ENCODE measurements around the gene CDKN2AIPNL.
"Not testable (repeated sequence)": the region's sequence is repeated elsewhere in the genome, so short reads cannot be mapped to it uniquely, and the experiment has no call there.

CDKN2AIPNL gene

GRCh38 chr5:134437847-134438581 is 26.3 kb upstream of the CDKN2AIPNL start:
- DNase-seq (no peak), ATAC-seq (no peak)

- DNase-seq (no peak), ATAC-seq (no peak)
Measured at GRCh38 chr5:134437340-134437846, 25.7 kb upstream of the CDKN2AIPNL start.

GRCh38 chr5:134436523-134437339 is 25.1 kb upstream of the CDKN2AIPNL start:
- DNase-seq (peak; percentile 69), ATAC-seq (peak; percentile 80)

GRCh38 chr5:134435560-134435959 is 23.9 kb upstream of the CDKN2AIPNL start:
- DNase-seq (peak; percentile 22), ATAC-seq (peak; percentile 52)

- no peak for DNase-seq
- ATAC-seq: no peak
Measured at GRCh38 chr5:134432677-134433359, 21.1 kb upstream of the CDKN2AIPNL start.

- ATAC-seq: peak; percentile 65
- peak; percentile 54 for DNase-seq
Measured at GRCh38 chr5:134432174-134432573, 20.5 kb upstream of the CDKN2AIPNL start.

GRCh38 chr5:134430001-134430569 is 18.4 kb upstream of the CDKN2AIPNL start:
- no peak for ATAC-seq

GRCh38 chr5:134427540-134428041 is 15.9 kb upstream of the CDKN2AIPNL start:
- DNase-seq (no peak), ATAC-seq (no peak)

More at GRCh38 chr5:134430001-134430569, 18.4 kb upstream of the CDKN2AIPNL start:
- DNase-seq: no peak

- ATAC-seq (no peak), DNase-seq (no peak)
Measured at GRCh38 chr5:134426361-134426760, 14.7 kb upstream of the CDKN2AIPNL start.

GRCh38 chr5:134423376-134423775 is 11.7 kb upstream of the CDKN2AIPNL start:
- DNase-seq: no peak
- no peak for ATAC-seq

- no peak for DNase-seq
Measured at GRCh38 chr5:134422791-134423365, 11.2 kb upstream of the CDKN2AIPNL start.

GRCh38 chr5:134421038-134421437 is 9.4 kb upstream of the CDKN2AIPNL start:
- DNase-seq, ATAC-seq: not testable (repeated sequence)

More at GRCh38 chr5:134422791-134423365, 11.2 kb upstream of the CDKN2AIPNL start:
- no peak for ATAC-seq

- DNase-seq (no peak), ATAC-seq (no peak)
Measured at GRCh38 chr5:134420343-134420742, 8.7 kb upstream of the CDKN2AIPNL start.

- DNase-seq: no peak
Measured at GRCh38 chr5:134418958-134419357, 7.3 kb upstream of the CDKN2AIPNL start.

GRCh38 chr5:134417707-134418106 is 6.0 kb upstream of the CDKN2AIPNL start:
- ATAC-seq: no peak
- no peak for DNase-seq

More at GRCh38 chr5:134418958-134419357, 7.3 kb upstream of the CDKN2AIPNL start:
- no peak for ATAC-seq

- ATAC-seq: no peak
- no peak for DNase-seq
Measured at GRCh38 chr5:134413046-134413445, 1.4 kb upstream of the CDKN2AIPNL start.

GRCh38 chr5:134411228-134411545 is 494 bp downstream of the CDKN2AIPNL start:
- no peak for DNase-seq
- ATAC-seq: no peak

- ATAC-seq: no peak
- no peak for DNase-seq
Measured at GRCh38 chr5:134410822-134411221, 859 bp downstream of the CDKN2AIPNL start.

- ATAC-seq (no peak), DNase-seq (no peak)
Measured at GRCh38 chr5:134409321-134409720, 2.4 kb downstream of the CDKN2AIPNL start.

- ATAC-seq (peak; percentile 87), DNase-seq (no peak)
Measured at GRCh38 chr5:134406390-134406789, 5.3 kb downstream of the CDKN2AIPNL start.

- ATAC-seq: no peak
- no peak for DNase-seq
Measured at GRCh38 chr5:134403951-134404350, 7.7 kb downstream of the CDKN2AIPNL start.

Measured in stimulated activated naive CD8-positive, alpha-beta T cell treated with anti-CD3 and anti-CD28 coated beads, Interleukin-15, Interleukin-2, amounts not matched to agents 100 U/mL and 50 U/mL, for 24 hours (primary cell).